GM23248 (cell line): ENCODE data around the gene CD74. TPM values are rescaled to one million over a fixed set of nuclear protein-coding genes. Genes with fewer than 3 reads are reported as not detected.

Source experiments
- DNase-seq: peaks from one replicate; pipeline ENCODE4 v3.0.0-alpha.2; 2015
- H2AFZ ChIP-seq: fragments of 200-600 bp; sonication (generic); 2 replicates; pipeline ENCODE4 v1.6.1; 2016; ENCODE audit warnings: antibody characterized with exemption
- H3F3A ChIP-seq: fragments of 200-600 bp; sonication (generic); 2 replicates; pipeline ENCODE4 v1.6.1; 2016; ENCODE audit warnings: mild to moderate bottlenecking, antibody characterized with exemption, mixed run types; ENCODE audit not compliant: insufficient read depth
- H3K27ac ChIP-seq: fragments of 200-600 bp; sonication (generic); 2 replicates; pipeline ENCODE4 v1.5.1; 2016; ENCODE audit warnings: mild to moderate bottlenecking
- H3K27me3 ChIP-seq: fragments of 200-600 bp; sonication (generic); replicated peaks from 2 replicates; pipeline ENCODE4 v1.6.1; 2016; ENCODE audit warnings: mild to moderate bottlenecking; ENCODE audit not compliant: insufficient read depth
- H3K36me3 ChIP-seq: fragments of 200-600 bp; sonication (generic); 2 replicates; pipeline ENCODE4 v1.6.1; 2016; ENCODE audit warnings: low read depth, mild to moderate bottlenecking
- H3K4me1 ChIP-seq: fragments of 200-600 bp; sonication (generic); 2 replicates; pipeline ENCODE4 v1.6.1; 2016; ENCODE audit warnings: mild to moderate bottlenecking; ENCODE audit not compliant: insufficient read depth
- H3K4me2 ChIP-seq: fragments of 200-600 bp; sonication (generic); one replicate; pipeline ENCODE4 v1.6.1; 2016; ENCODE audit warnings: mild to moderate bottlenecking; ENCODE audit not compliant: unreplicated experiment
- H3K4me3 ChIP-seq: fragments of 200-600 bp; sonication (generic); 2 replicates; pipeline ENCODE4 v1.5.1; 2016; ENCODE audit warnings: mild to moderate bottlenecking
- H3K79me2 ChIP-seq: fragments of 200-600 bp; sonication (generic); 2 replicates; pipeline ENCODE4 v1.6.1; 2016; ENCODE audit warnings: mild to moderate bottlenecking; ENCODE audit not compliant: insufficient read depth
- H3K9ac ChIP-seq: fragments of 200-600 bp; sonication (generic); 2 replicates; pipeline ENCODE4 v1.6.1; 2016; ENCODE audit warnings: mild to moderate bottlenecking
- H3K9me2 ChIP-seq: fragments of 200-600 bp; sonication (generic); 2 replicates; pipeline ENCODE4 v1.6.1; 2016; ENCODE audit warnings: mixed run types, mild to moderate bottlenecking, moderate library complexity; ENCODE audit not compliant: insufficient read depth
- H3K9me3 ChIP-seq: fragments of 200-600 bp; sonication (generic); one replicate; pipeline ENCODE4 v1.6.1; 2017; ENCODE audit warnings: low read depth
- H4K20me1 ChIP-seq: fragments of 200-600 bp; sonication (generic); 2 replicates; pipeline ENCODE4 v1.6.0; 2016; ENCODE audit not compliant: insufficient read depth
- EZH2 ChIP-seq: fragments of 200-600 bp; sonication (generic); IDR thresholded peaks from 2 replicates; pipeline ENCODE4 v1.6.1; 2018; ENCODE audit warnings: antibody characterized with exemption, mild to moderate bottlenecking; ENCODE audit not compliant: insufficient read depth, poor library complexity, severe bottlenecking
- EZH2phosphoT487 ChIP-seq: fragments of 200-600 bp; sonication (generic); IDR thresholded peaks from 2 replicates; pipeline ENCODE4 v1.6.1; 2018; ENCODE audit warnings: antibody characterized with exemption, moderate library complexity, mild to moderate bottlenecking, low read depth; ENCODE audit not compliant: insufficient read depth
- WGBS, 2 experiments: methylation state at CpG; one replicate each; pipeline ENCODE4 v1.1.6; 2015 to 2017; ENCODE audit warnings: low lambda C conversion rate in 2 of 2, low coverage in 1 of 2; ENCODE audit errors: missing lambda C conversion rate in 2 of 2; 5-methylcytosine and 5-hydroxymethylcytosine counted together
- in situ Hi-C: fragments of 300-500 bp; cut with MboI; formaldehyde crosslinking; loops from 2 replicates; pipeline ENCODE4 v1.15.0; 2020
- polyA plus RNA-seq: library from polyadenylated mRNA; unstranded; fragments of >200 nt; fragmentation: Nextera tagmentation; extraction: Ambion mirVana; gene quantifications from 2 replicates; pipeline ENCODE4 v1.2.1, GENCODE V29; 2016
- total RNA-seq: library from RNA; depleted of rRNA; stranded (reverse); fragments of >200 nt; shearing (Covaris generic); gene quantifications from 2 replicates; pipeline ENCODE4 v1.2.3, GENCODE V29; 2014

CD74 gene
- total and polyA plus RNA-seq, 2 experiments from 2014 or later: 2.7 TPM; not detected in 1

DNA sequence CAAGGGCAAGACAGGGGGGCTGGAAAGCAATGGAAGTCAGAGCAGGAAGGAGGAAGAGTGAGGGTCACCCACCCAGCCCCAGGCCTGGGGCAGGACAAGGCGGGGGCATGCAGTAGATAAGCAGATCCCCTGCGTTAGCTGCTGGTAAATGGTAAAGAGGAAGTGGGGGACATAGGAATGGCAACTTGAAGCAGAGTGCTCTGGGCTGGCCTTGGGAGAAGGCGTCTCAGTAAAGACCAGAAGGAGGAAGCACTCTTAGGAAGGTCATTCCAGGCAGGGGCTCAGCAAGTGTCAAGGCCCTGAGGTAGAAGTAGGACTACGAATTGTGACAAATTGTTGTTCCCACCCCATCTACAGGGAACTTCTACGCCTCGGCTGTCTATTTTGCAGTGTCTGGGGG is 40.1 kb downstream of the CD74 start:
- H3K9me2 ChIP-seq: no peaks in the 10 kb centered on the region
- H2AFZ ChIP-seq: no peak overlapping the region
- peaks cover 13% of the 10 kb centered on the region for H3K4me1 ChIP-seq
- no peak overlapping the region for H3K9ac ChIP-seq
- H3K27me3 ChIP-seq: no peaks in the 10 kb centered on the region
- H3F3A ChIP-seq: peaks cover 17% of the 10 kb centered on the region
- TF ChIP-seq EZH2phosphoT487: no peak
- TF ChIP-seq EZH2: no peak
- H3K9me3 ChIP-seq: no peaks in the 10 kb centered on the region
- 94 to 98% methylated on average over 6 of the region's 6 CpGs for WGBS, 2 experiments
- H4K20me1 ChIP-seq: no peaks in the 10 kb centered on the region
- in situ Hi-C loops: no loop called here
- H3K79me2 ChIP-seq: no peaks in the 10 kb centered on the region
- DNase-seq: no peak
- H3K4me3 ChIP-seq: no peak overlapping the region
- H3K4me2 ChIP-seq: no peak overlapping the region
- H3K27ac ChIP-seq: no peak overlapping the region
- peaks cover 23% of the 10 kb centered on the region; the same call in 1 of the 2 replicates for H3K36me3 ChIP-seq

- Histone ChIP-seq H3K4me2 (no peak overlapping the region), H2AFZ (no peak overlapping the region), H3K4me3 (no peak overlapping the region), H4K20me1 (no peaks in the 10 kb centered on the region), H3K27ac (no peak overlapping the region), H3K79me2 (no peaks in the 10 kb centered on the region), H3K9ac (no peak overlapping the region), H3K9me3 (no peaks in the 10 kb centered on the region), H3K27me3 (no peaks in the 10 kb centered on the region), H3K36me3 (peaks cover 18% of the 10 kb centered on the region; the same call in 1 of the 2 replicates), H3K4me1 (no peaks in the 10 kb centered on the region), H3K9me2 (no peaks in the 10 kb centered on the region), H3F3A (no peaks in the 10 kb centered on the region)
- WGBS, 2 experiments: 61 to 70% methylated on average over 2 to 3 of the region's 4 CpGs
- no peak for DNase-seq
- in situ Hi-C loops: no loop called here
- TF ChIP-seq EZH2phosphoT487: no peak
- no peak for TF ChIP-seq EZH2
These were observed 44.2 kb downstream of the CD74 start for GRCh38 chr5:150368526-150368925.

DNA sequence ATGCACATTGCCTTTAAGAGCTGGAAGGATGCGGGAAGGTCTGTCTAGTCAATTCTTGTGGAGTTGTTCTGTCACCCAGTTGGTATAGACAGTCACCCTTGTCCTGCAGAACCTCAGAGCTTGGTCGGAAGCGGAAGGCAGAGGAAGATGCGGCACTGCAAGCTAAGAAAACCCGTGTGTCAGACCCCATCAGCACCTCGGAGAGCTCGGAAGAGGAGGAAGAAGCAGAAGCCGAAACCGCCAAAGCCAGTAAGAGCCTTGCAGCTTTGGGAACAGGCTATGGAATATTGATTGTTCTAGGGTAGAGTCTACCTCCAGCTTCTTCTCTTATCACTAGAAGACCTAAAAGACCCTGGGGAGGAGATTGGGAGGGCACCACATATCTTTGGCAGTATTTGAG is 48.7 kb downstream of the CD74 start:
- peaks cover 24% of the 10 kb centered on the region; the same call in 1 of the 2 replicates for H3K36me3 ChIP-seq
- H3K9ac ChIP-seq: no peak overlapping the region
- WGBS, 2 experiments: 79 to 83% methylated on average over 9 of the region's 9 CpGs
- no peak overlapping the region for H3K4me2 ChIP-seq
- H2AFZ ChIP-seq: no peak overlapping the region
- no peaks in the 10 kb centered on the region for H3K9me2 ChIP-seq
- TF ChIP-seq EZH2 (no peak), EZH2phosphoT487 (no peak)
- peaks cover 20% of the 10 kb centered on the region for H3K79me2 ChIP-seq
- no peaks in the 10 kb centered on the region for H4K20me1 ChIP-seq
- H3K4me3 ChIP-seq: no peak overlapping the region
- no peaks in the 10 kb centered on the region for H3K4me1 ChIP-seq
- H3K27me3 ChIP-seq: no peaks in the 10 kb centered on the region
- no peak for DNase-seq
- H3K9me3 ChIP-seq: no peaks in the 10 kb centered on the region
- H3K27ac ChIP-seq: no peak overlapping the region
- no peaks in the 10 kb centered on the region for H3F3A ChIP-seq
- in situ Hi-C loops: no loop called here

DNA sequence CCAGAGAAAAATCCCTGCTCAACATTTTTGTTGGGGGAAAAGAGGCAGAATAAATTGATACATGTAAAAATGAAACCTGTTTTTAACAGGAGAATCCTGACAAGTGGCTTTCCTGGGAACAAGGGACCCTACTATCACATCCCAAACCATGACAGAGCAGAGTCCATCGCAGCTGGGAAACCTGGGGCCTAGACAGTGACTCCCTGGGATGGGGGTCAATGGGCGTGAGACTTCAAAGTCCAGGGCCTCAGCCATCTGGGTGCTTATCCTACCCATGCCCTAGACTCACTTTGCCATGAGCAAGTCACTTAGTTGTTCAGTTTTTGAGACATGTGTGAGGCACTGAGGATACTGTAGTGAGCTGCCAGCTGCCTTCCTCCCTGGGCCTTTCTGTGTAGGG is 49.5 kb downstream of the CD74 start:
- 79 to 88% methylated on average over 2 of the region's 2 CpGs for WGBS, 2 experiments
- no peaks in the 10 kb centered on the region for H3K4me1 ChIP-seq
- H2AFZ ChIP-seq: no peak overlapping the region
- 0 out of 2 replicates have a peak, but pooled peaks cover 18% of the 10 kb centered on the region for H3K36me3 ChIP-seq
- no peak for DNase-seq
- H3K79me2 ChIP-seq: peaks cover 28% of the 10 kb centered on the region
- no peaks in the 10 kb centered on the region for H4K20me1 ChIP-seq
- H3K9me2 ChIP-seq: no peaks in the 10 kb centered on the region
- H3K4me3 ChIP-seq: no peak overlapping the region
- no peak overlapping the region for H3K9ac ChIP-seq
- H3K27me3 ChIP-seq: no peaks in the 10 kb centered on the region
- no peak for TF ChIP-seq EZH2
- no peak for TF ChIP-seq EZH2phosphoT487
- no peaks in the 10 kb centered on the region for H3F3A ChIP-seq
- no peak overlapping the region for H3K4me2 ChIP-seq
- no peaks in the 10 kb centered on the region for H3K9me3 ChIP-seq
- H3K27ac ChIP-seq: no peak overlapping the region
- in situ Hi-C loops: no loop called here

- Histone ChIP-seq H3K9me3 (no peaks in the 10 kb centered on the region), H3K9me2 (no peaks in the 10 kb centered on the region), H3K27me3 (no peaks in the 10 kb centered on the region), H2AFZ (no peak overlapping the region), H3K4me1 (no peaks in the 10 kb centered on the region), H3F3A (no peaks in the 10 kb centered on the region), H3K9ac (no peak overlapping the region), H3K79me2 (peaks cover 33% of the 10 kb centered on the region), H3K4me3 (no peak overlapping the region), H3K4me2 (no peak overlapping the region), H4K20me1 (no peaks in the 10 kb centered on the region), H3K27ac (no peak overlapping the region), H3K36me3 (0 out of 2 replicates have a peak, but pooled peaks cover 8% of the 10 kb centered on the region)
- in situ Hi-C loops: no loop called here
- 96 to 100% methylated on average over 1 of the region's 1 CpG for WGBS, 2 experiments
- no peak for DNase-seq
- no peak for TF ChIP-seq EZH2
- no peak for TF ChIP-seq EZH2phosphoT487
These were observed 51.4 kb downstream of the CD74 start for GRCh38 chr5:150361301-150361700.
